Loucy (cell line): ENCODE data around the gene CYB561A3.

ENCODE experiments used
- H2AFZ ChIP-seq: fragments of 200-600 bp; sonication (generic); 2 replicates; pipeline ENCODE4 v1.6.0; 2016; ENCODE audit warnings: antibody characterized with exemption, mild to moderate bottlenecking, low read length, moderate library complexity
- H3F3A ChIP-seq: fragments of 200-600 bp; 2 replicates; pipeline ENCODE4 v1.6.0; 2016; ENCODE audit warnings: antibody characterized with exemption, low read depth, mild to moderate bottlenecking
- H3K27me3 ChIP-seq: fragments of 200-600 bp; sonication (generic); 2 replicates; pipeline ENCODE4 v1.6.1; 2014; ENCODE audit warnings: low read length, mild to moderate bottlenecking; ENCODE audit not compliant: insufficient read depth, poor library complexity, severe bottlenecking
- H3K36me3 ChIP-seq: fragments of 200-600 bp; sonication (generic); 2 replicates; pipeline ENCODE4 v1.6.1; 2016; ENCODE audit warnings: low read length; ENCODE audit not compliant: insufficient read depth
- H3K4me1 ChIP-seq: fragments of 200-600 bp; sonication (generic); 2 replicates; pipeline ENCODE4 v1.5.1; 2014; ENCODE audit warnings: low read length, mild to moderate bottlenecking; ENCODE audit not compliant: insufficient read depth, poor library complexity, severe bottlenecking
- H3K4me2 ChIP-seq: fragments of 200-600 bp; sonication (generic); 2 replicates; pipeline ENCODE4 v1.6.0; 2014; ENCODE audit warnings: antibody characterized with exemption, low read length, low read depth, mild to moderate bottlenecking; ENCODE audit not compliant: poor library complexity, severe bottlenecking
- H3K4me3 ChIP-seq: fragments of 200-600 bp; sonication (generic); 2 replicates; pipeline ENCODE4 v1.5.1; 2014; ENCODE audit warnings: low read length, mild to moderate bottlenecking, mixed read lengths; ENCODE audit not compliant: poor library complexity, severe bottlenecking
- H3K79me2 ChIP-seq: fragments of 200-600 bp; sonication (generic); 2 replicates; pipeline ENCODE4 v1.6.1; 2014; ENCODE audit warnings: low read length; ENCODE audit not compliant: insufficient read depth
- H3K9ac ChIP-seq: fragments of 200-600 bp; sonication (generic); 2 replicates; pipeline ENCODE4 v1.6.0; 2014; ENCODE audit warnings: mild to moderate bottlenecking, low read depth, low read length, moderate library complexity; ENCODE audit not compliant: poor library complexity, severe bottlenecking
- H3K9me2 ChIP-seq: fragments of 200-600 bp; sonication (generic); replicated peaks from 2 replicates; pipeline ENCODE4 v1.6.1; 2016; ENCODE audit warnings: low read depth, low read length, mixed read lengths
- H3K9me3 ChIP-seq: fragments of 200-600 bp; sonication (generic); 2 replicates; pipeline ENCODE4 v1.6.1; 2014; ENCODE audit warnings: mild to moderate bottlenecking, antibody characterized with exemption, low read length, low read depth; ENCODE audit not compliant: insufficient read depth
- H4K20me1 ChIP-seq: fragments of 200-600 bp; sonication (generic); 2 replicates; pipeline ENCODE4 v1.6.0; 2014; ENCODE audit warnings: antibody characterized with exemption, low read length, mild to moderate bottlenecking; ENCODE audit not compliant: insufficient read depth, poor library complexity, severe bottlenecking
- CTCF ChIP-seq: fragments of 200-600 bp; sonication (generic); conservative IDR thresholded peaks from 2 replicates; pipeline ENCODE4 v1.5.1; 2014; ENCODE audit warnings: mild to moderate bottlenecking, antibody characterized with exemption, low read length
- EZH2phosphoT487 ChIP-seq: fragments of 200-600 bp; IDR thresholded peaks from 2 replicates; pipeline ENCODE4 v1.6.1; 2018; ENCODE audit warnings: antibody characterized with exemption, mild to moderate bottlenecking, moderate library complexity, borderline replicate concordance

Gene CYB561A3

GRCh38 chr11:61310749-61311148, 50.9 kb downstream of the CYB561A3 start:
- no peaks in the 10 kb centered on the region for H3K4me1 ChIP-seq
- H3K9me2 ChIP-seq, result no peaks in the 10 kb centered on the region
- H2AFZ ChIP-seq, result no peak overlapping the region
- no peaks in the 10 kb centered on the region for H3K27me3 ChIP-seq
- no peak overlapping the region for H3K4me3 ChIP-seq
- H3K79me2 ChIP-seq, result no peaks in the 10 kb centered on the region
- TF ChIP-seq CTCF (no peak), EZH2phosphoT487 (no peak)
- no peaks in the 10 kb centered on the region for H4K20me1 ChIP-seq
- H3F3A ChIP-seq, result no peaks in the 10 kb centered on the region
- no peak overlapping the region for H3K4me2 ChIP-seq
- peaks cover 99% of the 10 kb centered on the region; the same call in 1 of the 2 replicates for H3K36me3 ChIP-seq
- H3K9ac ChIP-seq, result no peak overlapping the region
- no peaks in the 10 kb centered on the region for H3K9me3 ChIP-seq

GRCh38 chr11:61309739-61310138, 51.9 kb downstream of the CYB561A3 start:
- H4K20me1 ChIP-seq, result no peaks in the 10 kb centered on the region
- H3F3A ChIP-seq, result no peaks in the 10 kb centered on the region
- H3K27me3 ChIP-seq, result no peaks in the 10 kb centered on the region
- H3K36me3 ChIP-seq, result peaks cover 98% of the 10 kb centered on the region; the same call in 1 of the 2 replicates
- H3K4me3 ChIP-seq, result no peak overlapping the region
- H3K79me2 ChIP-seq, result no peaks in the 10 kb centered on the region
- TF ChIP-seq CTCF, result no peak
- TF ChIP-seq EZH2phosphoT487, result no peak
- no peak overlapping the region for H2AFZ ChIP-seq
- no peak overlapping the region for H3K9ac ChIP-seq
- H3K9me2 ChIP-seq, result no peaks in the 10 kb centered on the region
- H3K4me2 ChIP-seq, result no peak overlapping the region
- H3K9me3 ChIP-seq, result no peaks in the 10 kb centered on the region
- no peaks in the 10 kb centered on the region for H3K4me1 ChIP-seq

GRCh38 chr11:61309141-61309540, 52.5 kb downstream of the CYB561A3 start:
- Histone ChIP-seq H3K9me3 (no peaks in the 10 kb centered on the region), H3K4me1 (no peaks in the 10 kb centered on the region), H3K36me3 (peaks cover 97% of the 10 kb centered on the region; the same call in 1 of the 2 replicates), H3K79me2 (no peaks in the 10 kb centered on the region), H3K9ac (no peak overlapping the region), H3K27me3 (no peaks in the 10 kb centered on the region), H2AFZ (no peak overlapping the region), H3K4me3 (no peak overlapping the region), H4K20me1 (no peaks in the 10 kb centered on the region), H3K4me2 (no peak overlapping the region), H3F3A (no peaks in the 10 kb centered on the region), H3K9me2 (no peaks in the 10 kb centered on the region)
- TF ChIP-seq CTCF, result no peak
- TF ChIP-seq EZH2phosphoT487, result no peak
